Suprapubic skin (tissue), 4 donors: ENCODE data around the gene ANGEL2. TPM values are rescaled to one million over a fixed set of nuclear protein-coding genes. Genes with fewer than 3 reads are reported as not detected.

Experiments
- DNase-seq, 2 donors: peaks; one replicate each; pipeline ENCODE4 v3.0.0-alpha.2; 2019; ENCODE audit warnings: low spot score in 2 of 2
- H3K27ac ChIP-seq: fragments of 200-600 bp; sonication (generic); one replicate; pipeline ENCODE4 v1.5.1; 2019
- H3K27me3 ChIP-seq: fragments of 200-600 bp; sonication (generic); one replicate; pipeline ENCODE4 v1.5.1; 2019
- H3K36me3 ChIP-seq: fragments of 200-600 bp; sonication (generic); one replicate; pipeline ENCODE4 v1.5.1; 2019
- H3K4me1 ChIP-seq: fragments of 200-600 bp; sonication (generic); one replicate; pipeline ENCODE4 v1.5.1; 2019
- H3K4me3 ChIP-seq: fragments of 200-600 bp; sonication (generic); one replicate; pipeline ENCODE4 v1.5.1; 2019; ENCODE audit warnings: mild to moderate bottlenecking
- H3K9me3 ChIP-seq: fragments of 200-600 bp; sonication (generic); one replicate; pipeline ENCODE4 v1.5.1; 2019
- EP300 ChIP-seq: sonication (generic); formaldehyde crosslinking; IDR thresholded peaks from one replicate; pipeline ENCODE4 v1.6.1; 2017; ENCODE audit warnings: antibody characterized with exemption
- POLR2A ChIP-seq, 2 donors: fragments of 450-650 bp; IDR thresholded peaks; one replicate each; pipeline ENCODE4 v1.6.1; 2017; ENCODE audit warnings: antibody characterized with exemption in 2 of 2, mild to moderate bottlenecking in 2 of 2, moderate library complexity in 2 of 2
- POLR2AphosphoS5 ChIP-seq, 3 donors: sonication (generic); formaldehyde crosslinking; IDR thresholded peaks; one replicate each; pipeline ENCODE4 v1.6.1; 2017; ENCODE audit warnings: antibody characterized with exemption in 3 of 3
- WGBS: methylation state at CpG from one replicate; pipeline ENCODE4 v1.1.5; 2018; 5-methylcytosine and 5-hydroxymethylcytosine counted together
- total RNA-seq, 4 donors: library from RNA; depleted of rRNA; stranded (reverse); fragments of >200 nt; gene quantifications; one replicate each; pipeline ENCODE4 v1.1.0, GENCODE V29; 2016
- TF ChIP-seq, protein P1 (sequence below), 2 donors: fragments of 200-600 bp in 1 of 2; fragments of 450-650 bp in 1 of 2; sonication (generic) in 1 of 2; IDR thresholded peaks; one replicate each; pipeline ENCODE4 v1.5.1; 2016 to 2019; ENCODE audit warnings: antibody characterized with exemption in 2 of 2, mild to moderate bottlenecking in 1 of 2, moderate library complexity in 1 of 2

Gene ANGEL2
- total RNA-seq, 4 donors from 2014 or later = 27.9 to 116 (median 36.0) TPM

DNA sequence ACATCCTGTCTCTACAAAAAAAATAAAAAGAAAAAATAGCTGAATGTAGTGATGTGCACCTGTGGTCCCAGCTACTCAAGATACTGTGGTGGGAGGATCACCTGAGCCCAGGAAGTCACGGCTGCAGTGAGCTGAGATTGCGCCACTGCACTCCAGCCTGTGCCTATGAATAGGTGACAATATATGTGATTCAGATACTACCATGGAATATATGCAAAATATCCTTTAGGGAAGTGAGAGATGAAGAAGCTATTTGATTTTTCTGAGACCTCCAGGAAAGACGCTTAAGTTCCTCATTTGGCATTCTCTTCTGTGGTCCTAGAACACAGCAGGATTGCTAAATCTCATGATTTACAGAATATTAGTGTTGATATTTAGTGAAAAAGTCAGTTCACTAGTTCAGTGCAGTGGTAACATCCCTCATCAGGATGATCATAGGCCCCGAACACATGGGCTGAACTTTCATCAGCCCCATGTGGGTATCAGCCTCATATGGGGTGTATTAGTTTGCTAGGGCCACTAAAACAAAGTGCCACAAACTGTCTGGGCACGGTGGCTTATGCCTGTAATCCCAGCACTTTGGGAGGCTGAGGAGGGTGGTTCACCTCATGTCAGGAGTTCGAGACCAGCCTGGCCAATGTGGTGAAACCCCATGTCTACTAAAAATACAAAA lies 71.3 kb downstream of the ANGEL2 start:
- TF ChIP-seq EP300 = no peak
- TF ChIP-seq, protein P1, sequence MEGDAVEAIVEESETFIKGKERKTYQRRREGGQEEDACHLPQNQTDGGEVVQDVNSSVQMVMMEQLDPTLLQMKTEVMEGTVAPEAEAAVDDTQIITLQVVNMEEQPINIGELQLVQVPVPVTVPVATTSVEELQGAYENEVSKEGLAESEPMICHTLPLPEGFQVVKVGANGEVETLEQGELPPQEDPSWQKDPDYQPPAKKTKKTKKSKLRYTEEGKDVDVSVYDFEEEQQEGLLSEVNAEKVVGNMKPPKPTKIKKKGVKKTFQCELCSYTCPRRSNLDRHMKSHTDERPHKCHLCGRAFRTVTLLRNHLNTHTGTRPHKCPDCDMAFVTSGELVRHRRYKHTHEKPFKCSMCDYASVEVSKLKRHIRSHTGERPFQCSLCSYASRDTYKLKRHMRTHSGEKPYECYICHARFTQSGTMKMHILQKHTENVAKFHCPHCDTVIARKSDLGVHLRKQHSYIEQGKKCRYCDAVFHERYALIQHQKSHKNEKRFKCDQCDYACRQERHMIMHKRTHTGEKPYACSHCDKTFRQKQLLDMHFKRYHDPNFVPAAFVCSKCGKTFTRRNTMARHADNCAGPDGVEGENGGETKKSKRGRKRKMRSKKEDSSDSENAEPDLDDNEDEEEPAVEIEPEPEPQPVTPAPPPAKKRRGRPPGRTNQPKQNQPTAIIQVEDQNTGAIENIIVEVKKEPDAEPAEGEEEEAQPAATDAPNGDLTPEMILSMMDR (IDR thresholded peaks at IDR 0.05) = no peak
- no peak for TF ChIP-seq POLR2AphosphoS5 (IDR thresholded peaks at IDR 0.05)
- TF ChIP-seq POLR2A (IDR thresholded peaks at IDR 0.05) = no peak
- Histone ChIP-seq H3K4me1 (no peaks in the 10 kb centered on the region), H3K9me3 (no peaks in the 10 kb centered on the region), H3K27me3 (no peaks in the 10 kb centered on the region), H3K36me3 (no peaks in the 10 kb centered on the region), H3K27ac (no peak overlapping the region), H3K4me3 (no peak overlapping the region)
- DNase-seq = peak in 1 of 2 donors; percentile 38
- 84% methylated on average over 6 of the region's 6 CpGs for WGBS

DNA sequence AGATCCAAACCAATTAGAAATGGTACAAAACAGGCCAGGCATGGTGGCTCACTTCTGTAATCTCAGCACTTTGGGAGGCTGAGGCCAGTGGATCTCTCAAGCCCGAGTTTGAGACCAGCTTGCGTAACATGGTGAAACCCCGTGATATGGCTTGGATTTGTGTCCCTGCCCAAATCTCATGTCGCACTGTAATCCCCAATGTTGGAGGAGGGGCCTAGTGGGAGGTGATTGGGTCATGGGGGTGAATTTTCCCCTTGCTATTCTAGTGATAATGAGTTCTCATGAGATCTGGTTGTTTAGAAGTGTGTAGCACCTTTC lies 72.3 kb downstream of the ANGEL2 start:
- Histone ChIP-seq H3K36me3 (no peaks in the 10 kb centered on the region), H3K27me3 (no peaks in the 10 kb centered on the region), H3K9me3 (no peaks in the 10 kb centered on the region), H3K4me3 (no peak overlapping the region), H3K4me1 (no peaks in the 10 kb centered on the region), H3K27ac (no peak overlapping the region)
- no peak for TF ChIP-seq POLR2AphosphoS5 (IDR thresholded peaks at IDR 0.05)
- TF ChIP-seq, protein P1 (IDR thresholded peaks at IDR 0.05) = no peak
- no peak for TF ChIP-seq EP300
- no peak for TF ChIP-seq POLR2A (IDR thresholded peaks at IDR 0.05)
- WGBS = 77% methylated on average over 4 of the region's 4 CpGs
- DNase-seq = no peak

DNA sequence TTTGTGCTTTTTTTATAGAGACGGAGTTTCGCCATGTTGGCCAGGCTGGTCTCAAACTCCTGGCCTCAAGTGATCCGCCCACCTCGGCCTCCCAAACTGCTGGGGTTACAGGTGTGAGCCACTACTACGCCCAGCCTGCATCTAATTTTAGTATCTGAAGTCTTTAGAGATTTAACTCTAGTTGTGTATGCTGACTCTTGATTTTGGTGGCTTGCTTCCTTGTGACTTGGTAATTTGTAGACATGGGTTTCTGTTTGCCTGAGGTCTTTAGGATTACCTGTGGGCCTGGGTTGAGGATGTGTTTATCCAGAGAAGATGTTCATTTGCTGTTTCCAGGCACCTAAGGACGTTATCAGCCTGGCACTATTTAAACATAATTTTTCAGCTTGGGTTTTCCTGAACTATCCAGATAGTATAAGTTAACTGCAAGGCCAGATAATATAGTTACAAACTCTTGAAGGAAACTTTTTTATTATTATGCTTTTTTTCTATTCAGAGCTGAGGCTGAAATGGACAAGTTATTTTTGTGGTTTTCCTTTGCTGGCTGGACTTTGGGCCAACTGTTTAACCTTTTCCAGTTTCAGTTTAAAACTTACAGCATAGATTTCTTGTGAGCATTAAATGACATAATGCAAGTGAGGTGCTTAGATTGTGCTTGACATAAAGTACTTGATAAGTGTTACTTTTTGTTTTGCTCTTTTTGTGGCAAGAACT lies 72.8 kb downstream of the ANGEL2 start:
- H3K27ac ChIP-seq = no peak overlapping the region
- no peaks in the 10 kb centered on the region for H3K36me3 ChIP-seq
- no peak for DNase-seq
- TF ChIP-seq EP300 = no peak
- TF ChIP-seq, protein P1 (IDR thresholded peaks at IDR 0.05) = no peak
- TF ChIP-seq POLR2AphosphoS5 (IDR thresholded peaks at IDR 0.05) = no peak
- no peak for TF ChIP-seq POLR2A (IDR thresholded peaks at IDR 0.05)
- no peaks in the 10 kb centered on the region for H3K27me3 ChIP-seq
- no peaks in the 10 kb centered on the region for H3K4me1 ChIP-seq
- no peak overlapping the region for H3K4me3 ChIP-seq
- 80% methylated on average over 6 of the region's 6 CpGs for WGBS
- H3K9me3 ChIP-seq = no peaks in the 10 kb centered on the region

Other genes with a start within 250 kb of the ANGEL2 start
- gene NSL1, start 224.1 kb downstream of the ANGEL2 start, total RNA-seq = 10 to 100 TPM; 18.3 to 57.5 (median 34.3) TPM
- 10 to 100 TPM in 2 of 4 donors, 1 to 10 TPM in 2; 5.9 to 16.4 (median 9.1) TPM for gene TATDN3, start 224.0 kb downstream of the ANGEL2 start, total RNA-seq
- not detected for gene SPATA45, start 168.2 kb downstream of the ANGEL2 start, total RNA-seq
- 1 to 10 TPM; 4.3 to 8.5 (median 6.3) TPM for gene FLVCR1, start 157.6 kb downstream of the ANGEL2 start, total RNA-seq
- gene VASH2, start 65.3 kb downstream of the ANGEL2 start, total RNA-seq = under 1 TPM in 2 of 4 donors, not detected in 2; 0.32 to 0.36 TPM
- 10 to 100 TPM in 3 of 4 donors, 1 to 10 TPM in 1; 9.3 to 18.3 (median 14.2) TPM for gene RPS6KC1, start 35.4 kb upstream of the ANGEL2 start, total RNA-seq